ENCODE results near the gene MADD.

GRCh38 chr11:47225552-47226400 is 44.2 kb upstream of the MADD start:
- TF ChIP-seq CTCF (IDR thresholded peaks at IDR 0.05) (no peak), POLR2A (IDR thresholded peaks at IDR 0.05) (no peak)

Measured in lower leg skin (tissue), 3 donors.